Lower leg skin (tissue), 4 donors: ENCODE data around the gene MTHFD1L. TPM values are rescaled to one million over a fixed set of nuclear protein-coding genes. Genes with fewer than 3 reads are reported as not detected.

ENCODE experiments used
- DNase-seq, 2 donors: peaks; one replicate each; pipeline ENCODE4 v3.0.0-alpha.2; 2019; ENCODE audit warnings: low spot score in 2 of 2
- H3K4me3 ChIP-seq: fragments of 200-600 bp; sonication (generic); 2 replicates; pipeline ENCODE4 v1.5.1; 2017; ENCODE audit warnings: mild to moderate bottlenecking, low read depth; ENCODE audit not compliant: poor library complexity, severe bottlenecking
- POLR2A ChIP-seq, 2 donors: fragments of 450-650 bp; IDR thresholded peaks; one replicate each; pipeline ENCODE4 v1.6.1; 2016 to 2017; ENCODE audit warnings: antibody characterized with exemption in 2 of 2, mild to moderate bottlenecking in 1 of 2, moderate library complexity in 1 of 2
- WGBS, 2 donors: methylation state at CpG; one replicate each; pipeline ENCODE4 v1.1.5; 2018; 5-methylcytosine and 5-hydroxymethylcytosine counted together
- intact Hi-C: fragments of 100-400 bp; cut with DNase I; formaldehyde crosslinking; loops from one replicate; pipeline ENCODE4 v1.15.0; 2023; ENCODE audit warnings: low total_unique reads
- total RNA-seq, 4 donors: library from RNA; depleted of rRNA; stranded (reverse); fragments of >200 nt; gene quantifications; one replicate each; pipeline ENCODE4 v1.1.0, GENCODE V29; 2016
- TF ChIP-seq, protein P1 (sequence below), 3 donors: fragments of 450-650 bp; IDR thresholded peaks; one replicate each; pipeline ENCODE4 v1.5.1; 2016; ENCODE audit warnings: antibody characterized with exemption in 3 of 3, mild to moderate bottlenecking in 3 of 3, moderate library complexity in 2 of 3

Gene MTHFD1L
- total RNA-seq, 4 donors from 2014 or later, result 2.1 to 7.1 (median 4.4) TPM

DNA sequence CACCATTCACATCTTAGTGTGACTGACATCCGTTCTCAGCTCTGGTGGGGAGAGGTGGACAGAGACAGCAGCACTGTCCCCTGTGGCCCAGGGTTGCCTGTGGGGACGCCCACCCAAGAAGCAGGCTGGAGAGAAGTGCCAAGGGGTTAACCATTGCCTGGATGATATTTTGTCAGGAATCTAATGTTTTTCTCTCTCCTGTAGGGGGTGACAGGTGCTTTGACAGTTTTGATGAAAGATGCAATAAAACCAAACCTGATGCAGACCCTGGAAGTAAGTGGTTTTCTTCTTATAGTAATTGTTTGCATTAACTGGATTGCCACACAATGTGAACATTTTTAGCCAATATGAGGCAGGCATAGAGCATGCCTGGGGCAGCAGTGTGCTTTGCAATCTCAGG is 99.3 kb downstream of the MTHFD1L start:
- intact Hi-C loops, result no loop called here
- no peak for TF ChIP-seq POLR2A (IDR thresholded peaks at IDR 0.05)
- TF ChIP-seq, protein P1, sequence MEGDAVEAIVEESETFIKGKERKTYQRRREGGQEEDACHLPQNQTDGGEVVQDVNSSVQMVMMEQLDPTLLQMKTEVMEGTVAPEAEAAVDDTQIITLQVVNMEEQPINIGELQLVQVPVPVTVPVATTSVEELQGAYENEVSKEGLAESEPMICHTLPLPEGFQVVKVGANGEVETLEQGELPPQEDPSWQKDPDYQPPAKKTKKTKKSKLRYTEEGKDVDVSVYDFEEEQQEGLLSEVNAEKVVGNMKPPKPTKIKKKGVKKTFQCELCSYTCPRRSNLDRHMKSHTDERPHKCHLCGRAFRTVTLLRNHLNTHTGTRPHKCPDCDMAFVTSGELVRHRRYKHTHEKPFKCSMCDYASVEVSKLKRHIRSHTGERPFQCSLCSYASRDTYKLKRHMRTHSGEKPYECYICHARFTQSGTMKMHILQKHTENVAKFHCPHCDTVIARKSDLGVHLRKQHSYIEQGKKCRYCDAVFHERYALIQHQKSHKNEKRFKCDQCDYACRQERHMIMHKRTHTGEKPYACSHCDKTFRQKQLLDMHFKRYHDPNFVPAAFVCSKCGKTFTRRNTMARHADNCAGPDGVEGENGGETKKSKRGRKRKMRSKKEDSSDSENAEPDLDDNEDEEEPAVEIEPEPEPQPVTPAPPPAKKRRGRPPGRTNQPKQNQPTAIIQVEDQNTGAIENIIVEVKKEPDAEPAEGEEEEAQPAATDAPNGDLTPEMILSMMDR (IDR thresholded peaks at IDR 0.05), result no peak
- DNase-seq, result no peak
- 81 to 98% methylated on average over 2 of the region's 2 CpGs for WGBS, 2 donors
- H3K4me3 ChIP-seq, result no peak overlapping the region

DNA sequence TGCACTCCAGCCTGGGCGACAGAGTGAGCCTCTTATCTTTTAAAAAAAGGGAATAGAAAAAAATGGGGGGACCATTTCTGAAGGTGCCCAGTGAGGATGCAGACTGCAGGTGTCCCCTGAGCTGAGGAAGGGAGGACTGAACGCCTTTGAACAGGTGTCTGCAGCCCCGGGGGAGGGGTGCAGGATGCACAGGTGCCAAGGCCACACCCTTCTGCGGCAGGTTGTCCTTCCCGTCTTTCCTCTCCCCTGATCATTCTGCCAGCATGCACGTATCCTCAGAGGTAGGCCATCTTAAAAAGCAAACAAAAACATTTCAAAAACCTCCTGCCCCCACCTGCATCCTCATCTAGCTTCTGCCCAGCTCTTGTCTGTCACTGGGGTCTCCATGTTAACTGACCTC is 101.3 kb downstream of the MTHFD1L start:
- no peak overlapping the region for H3K4me3 ChIP-seq
- TF ChIP-seq POLR2A (IDR thresholded peaks at IDR 0.05), result no peak
- TF ChIP-seq, protein P1 (IDR thresholded peaks at IDR 0.05), result no peak
- intact Hi-C loops, result no loop called here
- WGBS, 2 donors, result 55 to 59% methylated on average over 6 of the region's 6 CpGs
- no peak for DNase-seq

DNA sequence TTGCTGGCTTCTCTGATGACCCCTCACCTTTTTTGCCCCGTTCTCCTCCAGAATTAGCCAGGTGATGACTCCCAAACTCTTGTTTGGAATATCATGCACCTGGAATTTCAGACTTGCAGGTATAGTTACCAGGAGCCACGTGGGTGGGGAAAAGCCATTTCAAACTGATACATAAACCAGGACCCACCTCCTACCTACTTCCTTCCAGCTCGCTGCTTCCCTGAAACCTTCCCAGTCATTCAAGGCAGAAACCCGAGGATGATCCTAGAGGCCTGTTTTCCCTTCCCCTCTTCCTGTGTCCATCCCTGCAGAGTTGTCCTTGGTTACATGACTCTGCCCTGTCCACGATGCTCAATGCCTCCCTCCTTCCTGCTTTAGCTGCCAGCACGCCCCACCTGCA is 101.9 kb downstream of the MTHFD1L start:
- H3K4me3 ChIP-seq, result no peak overlapping the region
- intact Hi-C loops, result no loop called here
- TF ChIP-seq POLR2A (IDR thresholded peaks at IDR 0.05), result no peak
- TF ChIP-seq, protein P1 (IDR thresholded peaks at IDR 0.05), result no peak
- no peak for DNase-seq
- 87 to 92% methylated on average over 6 of the region's 6 CpGs for WGBS, 2 donors

DNA sequence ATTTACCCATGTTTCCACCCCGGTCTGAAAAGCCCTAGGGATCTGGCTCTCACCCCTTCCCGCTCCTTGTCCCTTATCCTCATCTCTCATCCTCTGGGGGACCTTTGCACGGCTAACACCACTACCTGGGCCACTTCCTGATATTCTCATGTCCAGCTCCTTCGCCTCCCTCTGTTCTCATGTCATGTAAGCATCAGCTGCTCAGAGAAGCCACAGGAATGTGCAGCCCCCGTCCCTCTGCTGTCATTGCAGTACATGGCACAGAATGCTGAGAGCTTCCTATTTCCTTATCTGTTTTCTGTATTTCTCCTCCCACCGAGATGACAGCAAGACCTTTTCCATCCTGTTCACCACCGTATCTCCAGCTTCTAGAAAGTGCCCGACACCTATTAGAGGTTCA is 102.4 kb downstream of the MTHFD1L start:
- 76 to 77% methylated on average over 8 of the region's 8 CpGs for WGBS, 2 donors
- no peak overlapping the region for H3K4me3 ChIP-seq
- TF ChIP-seq, protein P1 (IDR thresholded peaks at IDR 0.05), result no peak
- TF ChIP-seq POLR2A (IDR thresholded peaks at IDR 0.05), result no peak
- intact Hi-C loops, result no loop called here
- no peak for DNase-seq

DNA sequence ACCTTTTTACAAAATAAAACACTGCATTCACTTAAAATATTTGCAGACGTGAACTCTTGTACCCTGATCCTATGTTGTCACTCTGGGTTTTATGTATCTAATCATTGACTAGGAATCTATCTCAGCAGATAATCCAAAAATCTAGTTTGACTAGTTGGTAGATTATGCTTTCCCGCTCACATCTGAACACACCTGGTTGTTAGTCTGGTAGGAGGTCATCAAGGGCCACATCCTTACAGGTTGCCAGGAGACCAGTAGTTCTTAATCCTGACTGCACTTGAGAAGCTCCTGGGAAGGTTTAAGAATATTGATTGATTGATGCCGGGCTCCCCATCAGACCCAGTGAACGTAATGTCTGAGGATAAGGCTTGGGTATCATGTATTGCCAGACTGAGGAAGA is 104.4 kb downstream of the MTHFD1L start:
- H3K4me3 ChIP-seq, result no peak overlapping the region
- intact Hi-C loops, result no loop called here
- no peak for DNase-seq
- no peak for TF ChIP-seq POLR2A (IDR thresholded peaks at IDR 0.05)
- TF ChIP-seq, protein P1 (IDR thresholded peaks at IDR 0.05), result no peak
- whole genome bisulfite sequencing, 2 donors, result 95 to 96% methylated on average over 4 of the region's 4 CpGs

DNA sequence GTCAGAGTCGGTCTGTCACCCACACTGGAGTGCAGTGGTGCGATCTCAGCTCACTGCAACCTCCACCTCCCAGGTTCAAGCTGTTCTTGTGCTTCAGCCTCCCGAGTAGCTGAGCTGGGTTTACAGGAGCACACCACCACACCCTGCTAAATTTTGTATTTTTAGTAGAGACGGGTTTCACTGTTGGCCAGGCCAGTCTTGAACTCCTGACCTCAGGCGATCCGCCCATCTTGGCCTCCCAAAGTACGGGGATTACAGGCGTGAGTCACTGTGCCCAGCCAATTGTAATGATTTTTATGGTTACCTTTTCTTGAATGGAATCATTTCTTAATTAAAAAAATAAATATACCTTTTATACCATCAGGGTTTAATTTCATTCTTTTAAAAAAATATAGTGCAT is 105.7 kb downstream of the MTHFD1L start:
- WGBS, 2 donors, result 76 to 89% methylated on average over 8 of the region's 8 CpGs
- H3K4me3 ChIP-seq, result no peak overlapping the region
- no peak for DNase-seq
- intact Hi-C loops, result no loop called here
- TF ChIP-seq POLR2A (IDR thresholded peaks at IDR 0.05), result no peak
- TF ChIP-seq, protein P1 (IDR thresholded peaks at IDR 0.05), result no peak
